ENCODE measurements around the gene LMF1. TPM values are rescaled to one million over a fixed set of nuclear protein-coding genes. Genes with fewer than 3 reads are reported as not detected.

Gene LMF1
- total and polyA plus RNA-seq, 9 of the 15 experiments (the other 6 are each of a cell fraction or from before 2014, with no cell fraction given) = 0.11 to 1.6 (median 0.55) TPM; not detected in 1

- POLR2A ChIA-PET = no interaction called here
- intact Hi-C loops (cut with micrococcal nuclease) (no loop called here), in situ Hi-C loops (cut with MboI) (no loop called here)
- TF ChIP-seq UBTF (IDR thresholded peaks at IDR 0.05; ENCODE audit: borderline replicate concordance in 1 of 2, low read depth in 2 of 2, low read length in 2 of 2) (peak in 1 of 2 experiments; percentile 21; a peak in 1 of 4 replicates), ZNF12 (CRISPR knock-in tag; IDR thresholded peaks at IDR 0.05) (no peak), SUPT5H (IDR thresholded peaks at IDR 0.05) (no peak), ZFP91 (CRISPR knock-in tag; IDR thresholded peaks at IDR 0.05) (no peak), KHSRP (IDR thresholded peaks at IDR 0.05) (no peak), CTCF (IDR thresholded peaks at IDR 0.05 in 2 of 3, conservative IDR thresholded peaks at IDR 0.05 in 1 of 3; ENCODE audit: insufficient read depth in 2 of 3, low read depth in 1 of 3, low read length in 3 of 3) (0 out of 6 replicates have a peak, but pooled peaks of 1 of the 3 experiments have one; percentile 16)
- H4K20me1 ChIP-seq (replicated peaks; ENCODE audit: control insufficient read depth, insufficient read depth, low read length) = peaks cover 19% of the 10 kb centered on the region; the same call in 1 of the 2 replicates
- peaks cover 0 to 75% of the 10 kb centered on the region in 2 experiments; a peak in 2 of 5 replicates for H3K4me1 ChIP-seq (replicated peaks in 1 of 2; ENCODE audit: control insufficient read depth in 2 of 2, insufficient read depth in 2 of 2, low read length in 2 of 2)
- H3K79me2 ChIP-seq (ENCODE audit: control insufficient read depth, insufficient read depth, low read length) = no peaks in the 10 kb centered on the region
- H3K4me3 ChIP-seq = no peak overlapping the region
- H2AFZ ChIP-seq (ENCODE audit: low read depth, low read length) = no peak overlapping the region
- ATAC-seq = peak; percentile 46; the same call in 2 of the 3 replicates
- H3K9me3 ChIP-seq (replicated peaks; ENCODE audit: control insufficient read depth, insufficient read depth, low read depth, low read length) = no peaks in the 10 kb centered on the region
- H3K4me2 ChIP-seq (ENCODE audit: insufficient read depth, low read length) = no peak overlapping the region
- BruUV-seq (replicated peaks) = no TSS peak
- H3K9me1 ChIP-seq (ENCODE audit: control insufficient read depth, insufficient read depth, low read length) = no peaks in the 10 kb centered on the region
- H3K36me3 ChIP-seq (ENCODE audit: control insufficient read depth, insufficient read depth, low read length) = no peaks in the 10 kb centered on the region
- DNase-seq (ENCODE audit: extremely low read depth in 1 of 4, low spot score in 3 of 4) = no peak
- no peak for FAIRE-seq
- no peak overlapping the region for H3K27ac ChIP-seq (ENCODE audit: extremely low read depth, low read depth, low read length)
- no peak overlapping the region for H3K9ac ChIP-seq (ENCODE audit: insufficient read depth in 1 of 2, low read depth in 2 of 2, low read length in 2 of 2)
- peaks cover 25 to 85% of the 10 kb centered on the region in 2 experiments; a peak in 4 of 5 replicates for H3K27me3 ChIP-seq (ENCODE audit: control insufficient read depth in 2 of 2, insufficient read depth in 2 of 2, low read length in 2 of 2)
- CTCF ChIA-PET (ENCODE audit: low intra/inter-chr PET ratio) = no interaction called here
- 27% methylated on average over 41 of the region's 78 CpGs for WGBS (ENCODE audit: insufficient coverage, low coverage, missing lambda C conversion rate)
These were observed 14.2 kb upstream of the LMF1 start for GRCh38 chr16:984736-985636.

Measured in K562 (cell line).